GM21526 (cell line): ENCODE data around the gene VEGFA.

Source experiments
- ATAC-seq: cut with Tn5 transposase; IDR thresholded peaks from one replicate; pipeline ENCODE4 v1.9.1; 2021; ENCODE audit warnings: moderate library complexity; ENCODE audit not compliant: unreplicated experiment, low FRiP score

Gene VEGFA

GRCh38 chr6:43758617-43759050 is 11.4 kb upstream of the VEGFA start:
- no peak for ATAC-seq

DNA sequence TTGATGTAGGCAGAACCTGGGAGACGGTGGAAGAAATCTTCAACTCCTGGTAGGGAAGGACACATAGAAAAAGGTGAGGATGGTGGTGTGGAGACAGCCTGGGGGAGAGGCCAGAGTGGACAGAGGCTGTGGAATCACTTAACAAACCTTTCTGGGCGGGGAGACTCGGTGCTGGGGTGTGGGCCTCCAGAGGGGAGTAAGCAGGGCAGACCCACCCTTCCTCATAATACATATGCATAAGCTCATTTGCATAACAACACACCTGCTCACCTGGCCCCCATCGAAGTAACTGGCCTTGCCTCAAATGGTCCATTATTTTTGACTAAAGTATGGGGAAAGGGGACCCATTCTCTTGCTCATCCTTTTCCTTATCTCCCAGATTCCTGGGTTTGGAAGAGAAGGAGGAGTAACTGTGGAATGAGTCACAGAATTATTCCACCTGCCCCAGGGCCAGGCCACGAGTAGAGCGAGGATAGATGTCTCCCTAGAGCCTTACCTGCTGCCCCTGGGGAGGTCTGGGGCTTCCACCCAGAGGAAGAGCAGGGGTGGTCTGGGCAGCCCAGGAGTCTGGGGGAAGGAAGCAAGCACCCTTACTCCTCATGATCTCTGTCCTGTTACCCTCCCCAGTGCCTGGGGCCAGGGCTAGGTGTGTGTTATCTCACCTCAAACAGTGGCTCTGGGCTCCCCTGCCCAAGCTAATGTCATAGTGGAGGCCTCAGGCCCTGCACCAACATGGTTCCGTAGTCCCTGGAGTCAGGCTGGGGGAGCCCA is 10.7 kb upstream of the VEGFA start:
- ATAC-seq: no peak

GRCh38 chr6:43759907-43760206 is 10.2 kb upstream of the VEGFA start:
- no peak for ATAC-seq

DNA sequence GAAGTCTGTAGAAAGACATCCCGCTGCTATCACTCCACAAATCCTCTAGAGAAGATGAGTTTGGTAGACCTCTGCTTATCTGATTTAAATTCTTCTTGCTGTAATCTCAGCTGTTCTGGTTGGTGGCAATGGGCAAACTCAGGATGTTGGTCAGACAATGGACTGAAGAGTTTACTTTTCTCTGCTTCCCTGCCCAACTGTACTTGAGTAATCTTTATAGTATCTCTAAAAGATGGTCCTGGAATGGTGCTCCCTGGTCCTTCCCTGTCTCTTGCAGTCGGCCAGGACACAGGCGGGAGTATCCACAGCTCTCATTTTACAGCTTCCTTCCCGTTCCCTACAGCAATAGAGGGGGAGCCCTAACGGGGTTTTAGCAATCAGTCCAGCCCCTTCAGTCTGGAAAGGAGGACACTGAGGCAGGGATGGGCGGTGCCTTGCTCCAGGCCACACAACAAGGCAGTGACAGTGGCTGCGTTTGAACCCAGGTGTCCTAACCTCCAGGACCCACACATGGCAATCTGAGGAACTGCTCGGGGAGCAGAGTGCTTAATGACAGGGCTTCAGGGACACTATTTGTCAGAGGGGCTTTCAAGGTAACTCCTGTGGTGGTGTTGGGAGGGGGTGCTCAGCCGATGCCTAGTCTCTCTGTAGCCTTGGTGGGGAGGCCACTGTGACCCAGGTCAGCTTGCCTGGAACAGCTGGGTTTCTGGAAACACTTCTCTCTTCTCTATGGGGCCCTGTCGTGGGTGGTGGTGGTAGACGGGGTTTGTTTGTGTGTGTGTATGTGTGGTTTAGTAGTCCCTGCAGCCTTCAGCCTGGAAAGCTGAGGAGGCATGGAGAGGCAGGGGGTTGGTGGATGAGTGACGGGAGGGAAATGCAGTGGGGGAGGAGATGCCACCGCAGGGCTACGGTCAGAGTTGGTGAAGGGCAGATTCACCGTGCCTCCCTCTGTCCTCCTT is 9.5 kb upstream of the VEGFA start:
- no peak for ATAC-seq

DNA sequence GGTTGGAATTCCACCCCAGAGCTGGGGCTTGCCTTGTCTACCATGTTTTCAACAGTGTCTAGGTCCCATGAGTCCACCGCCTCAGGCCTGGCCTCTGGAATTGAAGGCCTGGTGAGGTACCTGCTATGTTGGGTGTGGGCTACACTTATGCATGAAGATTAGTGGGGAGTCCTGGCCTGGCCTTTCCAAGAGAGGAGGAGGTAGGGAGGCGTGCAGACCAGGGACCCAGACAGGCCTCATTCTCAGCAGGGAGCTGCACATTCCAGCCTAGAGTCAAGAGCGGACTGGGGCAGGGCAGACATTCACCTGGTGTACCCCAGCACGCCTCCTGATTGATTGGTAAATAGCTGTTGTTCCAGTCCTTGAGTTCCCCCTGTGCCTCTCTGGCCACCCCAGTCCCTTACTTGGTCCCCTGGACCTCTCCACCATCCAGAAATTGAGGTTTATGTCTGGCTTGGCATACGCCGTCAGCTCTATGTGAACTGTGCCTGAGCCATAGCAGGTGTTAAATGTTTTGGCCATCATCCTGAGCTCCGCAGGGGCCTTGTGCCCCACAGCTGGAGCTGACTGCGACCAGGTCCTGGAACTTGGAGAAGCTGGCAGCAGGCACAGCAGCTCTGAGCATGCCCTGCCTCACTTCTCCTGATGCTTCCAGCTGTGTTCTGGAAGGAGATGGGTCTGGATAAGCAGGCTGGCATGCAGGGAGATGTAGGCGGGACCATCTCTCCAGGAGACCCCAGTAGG is 8.2 kb upstream of the VEGFA start:
- ATAC-seq: no peak

- no peak for ATAC-seq
These were observed 7.6 kb upstream of the VEGFA start for GRCh38 chr6:43762410-43762768.

- no peak for ATAC-seq
These were observed 6.9 kb upstream of the VEGFA start for GRCh38 chr6:43762966-43763695.

GRCh38 chr6:43763812-43764522 is 6.0 kb upstream of the VEGFA start:
- ATAC-seq: no peak

GRCh38 chr6:43764772-43765171 is 5.2 kb upstream of the VEGFA start:
- ATAC-seq: no peak

GRCh38 chr6:43765776-43766499 is 4.1 kb upstream of the VEGFA start:
- no peak for ATAC-seq

GRCh38 chr6:43766500-43766853 is 3.5 kb upstream of the VEGFA start:
- ATAC-seq: no peak

DNA sequence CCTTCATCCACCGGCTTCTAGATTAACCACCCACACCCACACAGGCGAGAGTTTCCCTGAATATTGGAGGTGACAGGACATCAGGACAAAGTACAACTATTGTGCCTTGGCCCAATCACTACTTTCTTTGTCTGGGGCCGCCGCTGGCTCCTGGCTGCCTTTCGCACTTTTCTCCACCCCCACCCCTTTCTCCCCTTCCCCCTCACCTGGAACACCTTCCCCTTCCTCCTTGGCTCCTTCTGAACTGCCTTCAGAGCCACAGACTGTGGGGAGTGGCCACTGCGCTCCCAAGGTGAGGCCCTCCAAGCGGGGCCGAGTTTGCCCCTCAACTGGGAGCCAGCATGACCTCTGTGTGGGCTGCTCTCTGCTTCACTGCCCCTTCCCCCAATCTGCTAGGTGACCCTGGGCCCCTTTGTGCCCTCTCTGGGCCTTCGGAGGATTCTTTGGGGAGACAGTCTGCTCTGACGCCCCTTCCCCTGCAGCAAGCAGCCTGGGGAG is 3.0 kb upstream of the VEGFA start:
- ATAC-seq: no peak

- no peak for ATAC-seq
These were observed 2.2 kb upstream of the VEGFA start for GRCh38 chr6:43767553-43768505.

GRCh38 chr6:43768506-43768860 is 1.5 kb upstream of the VEGFA start:
- ATAC-seq: no peak

GRCh38 chr6:43768983-43769525 is 957 bp upstream of the VEGFA start:
- ATAC-seq: no peak

- no peak for ATAC-seq
These were observed 580 bp downstream of the VEGFA start for GRCh38 chr6:43770372-43771209.
